EL (cell line): Measurements from ENCODE around the gene SPATC1L.

Experiments
- DNase-seq: peaks from one replicate; pipeline ENCODE4 v3.0.0-alpha.2; 2016

The SPATC1L gene

GRCh38 chr21:46128933-46129571, 55.2 kb downstream of the SPATC1L start:
- DNase-seq: no peak

GRCh38 chr21:46128106-46128932, 55.9 kb downstream of the SPATC1L start:
- no peak for DNase-seq

- DNase-seq: no peak
These were observed 56.8 kb downstream of the SPATC1L start for GRCh38 chr21:46127239-46128105.

- no peak for DNase-seq
These were observed 57.7 kb downstream of the SPATC1L start for GRCh38 chr21:46126309-46127238.

GRCh38 chr21:46125846-46126301, 58.4 kb downstream of the SPATC1L start:
- DNase-seq: no peak

GRCh38 chr21:46124926-46125845, 59.1 kb downstream of the SPATC1L start:
- no peak for DNase-seq

GRCh38 chr21:46124083-46124925, 60.0 kb downstream of the SPATC1L start:
- DNase-seq: no peak

- no peak for DNase-seq
These were observed 61.2 kb downstream of the SPATC1L start for GRCh38 chr21:46122758-46123683.

- DNase-seq: peak; percentile 95
These were observed 62.0 kb downstream of the SPATC1L start for GRCh38 chr21:46122237-46122671.

GRCh38 chr21:46121286-46122221, 62.7 kb downstream of the SPATC1L start:
- no peak for DNase-seq

GRCh38 chr21:46120301-46121285, 63.7 kb downstream of the SPATC1L start:
- no peak for DNase-seq

- no peak for DNase-seq
These were observed 64.5 kb downstream of the SPATC1L start for GRCh38 chr21:46119637-46120271.

- DNase-seq: no peak
These were observed 65.1 kb downstream of the SPATC1L start for GRCh38 chr21:46119144-46119636.

GRCh38 chr21:46118316-46119143, 65.7 kb downstream of the SPATC1L start:
- DNase-seq: no peak
